BE2C (cell line): Measurements from ENCODE around the gene FKBP2.

Source experiments
- DNase-seq: peaks from one replicate; pipeline ENCODE4 v3.0.0-alpha.2; 2020
- H3K27me3 ChIP-seq: fragments of 250-450 bp; sonication (Bioruptor Pico); 2 replicates; pipeline ENCODE4 v1.5.1; 2020; ENCODE audit warnings: mild to moderate bottlenecking
- H3K36me3 ChIP-seq: fragments of 250-450 bp; sonication (Bioruptor Pico); 2 replicates; pipeline ENCODE4 v1.5.1; 2020; ENCODE audit warnings: mild to moderate bottlenecking
- H3K4me1 ChIP-seq: fragments of 250-450 bp; sonication (Bioruptor Pico); 2 replicates; pipeline ENCODE4 v1.5.1; 2020
- H3K4me3 ChIP-seq: 2 replicates; pipeline ENCODE4 v1.5.1; 2011; ENCODE audit warnings: low read depth, low read length
- H3K9me3 ChIP-seq: fragments of 250-450 bp; sonication (Bioruptor Pico); 2 replicates; pipeline ENCODE4 v1.5.1; 2020
- TF ChIP-seq, protein P1 (sequence below): IDR thresholded peaks from 2 replicates; pipeline ENCODE4 v1.5.1; 2012; ENCODE audit warnings: mild to moderate bottlenecking, low read depth, low read length

The FKBP2 gene

DNA sequence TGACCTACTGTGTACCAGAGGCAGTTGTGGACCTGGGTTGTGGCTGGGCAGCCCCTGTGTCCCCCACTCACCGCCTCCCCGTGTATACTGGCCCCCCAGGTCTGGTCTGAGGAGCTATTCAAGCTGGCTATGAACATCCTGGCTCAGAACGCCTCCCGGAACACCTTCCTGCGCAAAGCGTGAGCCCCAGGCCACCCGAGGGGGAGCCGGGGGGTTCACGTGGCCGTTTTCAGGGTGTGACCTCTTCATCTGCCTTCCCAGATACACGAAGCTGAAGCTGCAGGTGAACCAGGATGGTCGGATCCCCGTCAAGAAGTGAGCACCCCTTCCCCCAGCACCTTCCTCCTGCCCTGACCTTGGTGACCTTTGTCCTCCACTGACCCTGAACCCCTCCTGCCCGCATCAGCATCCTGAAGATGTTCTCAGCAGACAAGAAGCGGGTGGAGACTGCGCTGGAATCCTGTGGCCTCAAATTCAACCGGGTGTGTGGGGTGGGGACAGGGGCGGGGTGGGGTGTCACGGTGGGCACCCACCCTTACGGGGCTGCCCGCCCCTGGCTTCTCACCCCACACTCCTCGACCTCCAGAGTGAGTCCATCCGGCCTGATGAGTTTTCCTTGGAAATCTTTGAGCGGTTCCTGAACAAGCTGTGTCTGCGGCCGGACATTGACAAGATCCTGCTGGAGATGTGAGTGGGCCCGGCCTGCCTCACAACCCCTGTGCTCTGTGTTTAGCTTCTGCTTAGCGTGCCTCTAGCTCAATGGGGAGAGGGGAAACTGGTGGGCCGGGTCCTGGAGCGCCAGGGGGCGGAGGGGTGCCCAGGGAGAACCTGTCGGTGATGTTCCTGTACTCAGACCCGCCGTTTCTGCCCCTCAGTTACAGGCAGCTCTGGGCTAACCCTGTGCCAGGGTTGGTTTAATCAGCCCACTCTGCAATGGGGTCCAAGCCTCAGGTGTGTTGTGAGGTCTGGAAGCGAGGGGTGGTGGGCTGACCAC lies 14.5 kb downstream of the FKBP2 start:
- no peaks in the 10 kb centered on the region for H3K9me3 ChIP-seq
- TF ChIP-seq, protein P1, sequence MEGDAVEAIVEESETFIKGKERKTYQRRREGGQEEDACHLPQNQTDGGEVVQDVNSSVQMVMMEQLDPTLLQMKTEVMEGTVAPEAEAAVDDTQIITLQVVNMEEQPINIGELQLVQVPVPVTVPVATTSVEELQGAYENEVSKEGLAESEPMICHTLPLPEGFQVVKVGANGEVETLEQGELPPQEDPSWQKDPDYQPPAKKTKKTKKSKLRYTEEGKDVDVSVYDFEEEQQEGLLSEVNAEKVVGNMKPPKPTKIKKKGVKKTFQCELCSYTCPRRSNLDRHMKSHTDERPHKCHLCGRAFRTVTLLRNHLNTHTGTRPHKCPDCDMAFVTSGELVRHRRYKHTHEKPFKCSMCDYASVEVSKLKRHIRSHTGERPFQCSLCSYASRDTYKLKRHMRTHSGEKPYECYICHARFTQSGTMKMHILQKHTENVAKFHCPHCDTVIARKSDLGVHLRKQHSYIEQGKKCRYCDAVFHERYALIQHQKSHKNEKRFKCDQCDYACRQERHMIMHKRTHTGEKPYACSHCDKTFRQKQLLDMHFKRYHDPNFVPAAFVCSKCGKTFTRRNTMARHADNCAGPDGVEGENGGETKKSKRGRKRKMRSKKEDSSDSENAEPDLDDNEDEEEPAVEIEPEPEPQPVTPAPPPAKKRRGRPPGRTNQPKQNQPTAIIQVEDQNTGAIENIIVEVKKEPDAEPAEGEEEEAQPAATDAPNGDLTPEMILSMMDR, result no peak
- H3K36me3 ChIP-seq, result peaks cover 3% of the 10 kb centered on the region; the same call in 1 of the 2 replicates
- no peaks in the 10 kb centered on the region for H3K27me3 ChIP-seq
- no peaks in the 10 kb centered on the region for H3K4me1 ChIP-seq
- no peak overlapping the region for H3K4me3 ChIP-seq
- no peak for DNase-seq

DNA sequence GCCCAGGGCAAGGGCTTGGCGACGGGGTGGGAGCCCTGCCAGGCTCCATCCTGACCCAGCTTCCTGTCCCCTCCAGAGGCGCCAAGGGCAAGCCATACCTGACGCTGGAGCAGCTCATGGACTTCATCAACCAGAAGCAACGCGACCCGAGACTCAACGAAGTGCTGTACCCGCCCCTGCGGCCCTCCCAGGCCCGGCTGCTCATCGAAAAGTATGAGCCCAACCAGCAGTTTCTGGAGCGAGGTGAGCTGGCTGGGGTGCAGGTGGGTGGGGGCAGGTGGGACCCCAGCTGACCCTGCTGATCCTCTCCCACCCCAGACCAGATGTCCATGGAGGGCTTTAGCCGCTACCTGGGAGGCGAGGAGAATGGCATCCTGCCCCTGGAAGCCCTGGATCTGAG lies 15.4 kb downstream of the FKBP2 start:
- TF ChIP-seq, protein P1, result no peak
- DNase-seq, result no peak
- H3K4me3 ChIP-seq, result no peak overlapping the region
- no peaks in the 10 kb centered on the region for H3K27me3 ChIP-seq
- no peaks in the 10 kb centered on the region for H3K9me3 ChIP-seq
- H3K4me1 ChIP-seq, result no peaks in the 10 kb centered on the region
- H3K36me3 ChIP-seq, result peaks cover 3% of the 10 kb centered on the region; the same call in 1 of the 2 replicates

DNA sequence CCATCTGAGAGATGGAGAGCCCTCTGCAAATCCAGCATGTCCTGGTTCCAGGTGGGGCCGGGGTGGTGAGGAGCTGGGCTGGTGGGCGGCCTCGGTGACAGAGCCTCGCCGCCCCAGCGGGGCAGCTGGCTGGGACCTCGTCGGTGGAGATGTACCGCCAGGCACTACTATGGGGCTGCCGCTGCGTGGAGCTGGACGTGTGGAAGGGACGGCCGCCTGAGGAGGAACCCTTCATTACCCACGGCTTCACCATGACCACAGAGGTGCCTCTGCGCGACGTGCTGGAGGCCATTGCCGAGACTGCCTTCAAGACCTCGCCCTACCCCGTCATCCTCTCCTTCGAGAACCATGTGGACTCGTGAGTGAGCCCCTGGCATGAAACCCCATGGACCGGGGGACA lies 17.5 kb downstream of the FKBP2 start:
- no peaks in the 10 kb centered on the region for H3K27me3 ChIP-seq

DNA sequence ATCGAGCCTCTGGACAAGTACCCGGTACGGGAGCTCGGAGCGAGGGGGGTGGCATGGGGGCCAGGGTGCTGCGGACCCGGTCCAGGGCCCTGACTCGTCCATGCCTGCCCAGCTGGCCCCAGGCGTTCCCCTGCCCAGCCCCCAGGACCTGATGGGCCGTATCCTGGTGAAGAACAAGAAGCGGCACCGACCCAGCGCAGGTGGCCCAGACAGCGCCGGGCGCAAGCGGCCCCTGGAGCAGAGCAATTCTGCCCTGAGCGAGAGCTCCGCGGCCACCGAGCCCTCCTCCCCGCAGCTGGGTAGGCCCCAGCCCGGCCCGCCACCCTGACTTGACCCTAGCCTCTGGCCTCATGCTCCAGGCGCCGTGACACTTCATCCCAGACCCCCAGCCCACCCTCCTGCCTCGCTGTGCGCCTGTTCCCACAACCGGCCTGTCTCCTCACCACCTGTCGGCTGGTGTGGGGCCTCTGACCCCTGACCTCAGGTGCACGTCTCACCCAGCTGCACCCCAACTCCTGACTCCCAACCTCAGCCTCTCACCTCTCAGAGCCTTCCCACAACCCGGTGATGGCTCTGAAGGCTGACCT lies 18.1 kb downstream of the FKBP2 start:
- H3K36me3 ChIP-seq, result peaks cover 3% of the 10 kb centered on the region
- TF ChIP-seq, protein P1, result no peak

More for the DNA sequence above, 17.5 kb downstream of the FKBP2 start:
- Histone ChIP-seq H3K36me3 (peaks cover 3% of the 10 kb centered on the region), H3K4me1 (peaks cover 7% of the 10 kb centered on the region), H3K9me3 (no peaks in the 10 kb centered on the region), H3K4me3 (no peak overlapping the region)
- TF ChIP-seq, protein P1, result no peak
- no peak for DNase-seq

DNA sequence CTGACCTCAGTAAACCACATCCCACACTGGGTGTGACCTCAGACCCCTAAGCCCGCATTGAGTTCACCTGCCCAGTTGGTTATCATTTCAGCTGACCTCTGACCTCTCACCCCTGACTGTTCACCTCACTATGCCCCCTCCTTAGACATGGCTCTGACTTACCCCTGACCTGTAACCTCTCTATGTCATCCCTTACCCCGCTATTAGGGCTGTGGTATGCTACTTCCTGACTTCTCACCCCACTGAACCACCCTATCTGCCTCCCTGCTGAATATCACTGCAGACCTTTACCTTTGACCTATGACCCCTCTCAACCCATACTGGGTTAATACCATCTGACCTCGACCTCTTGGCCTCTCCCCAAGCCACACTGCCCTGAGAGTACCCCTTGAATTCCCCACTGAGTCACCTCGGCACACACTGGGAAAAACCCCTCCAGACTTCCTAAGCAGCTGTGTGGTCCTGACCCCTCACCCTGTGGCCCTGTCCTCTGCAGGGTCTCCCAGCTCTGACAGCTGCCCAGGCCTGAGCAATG lies 18.7 kb downstream of the FKBP2 start:
- Histone ChIP-seq H3K9me3 (no peaks in the 10 kb centered on the region), H3K27me3 (no peaks in the 10 kb centered on the region), H3K4me3 (no peak overlapping the region), H3K4me1 (peaks cover 16% of the 10 kb centered on the region), H3K36me3 (peaks cover 3% of the 10 kb centered on the region)
- DNase-seq, result no peak
- TF ChIP-seq, protein P1, result no peak

More for the DNA sequence above, 18.1 kb downstream of the FKBP2 start:
- Histone ChIP-seq H3K4me3 (no peak overlapping the region), H3K9me3 (no peaks in the 10 kb centered on the region), H3K27me3 (no peaks in the 10 kb centered on the region), H3K4me1 (peaks cover 14% of the 10 kb centered on the region)
- no peak for DNase-seq
